Activated naive CD4-positive, alpha-beta T cell treated with anti-CD3 and anti-CD28 coated beads, Interleukin-2, amount 10 ng/mL, durations not matched to agents 7 days and 5 days (primary cell): Measurements from ENCODE around the gene ATP2B1.
"Not testable (repeated sequence)": the region's sequence is repeated elsewhere in the genome, so short reads cannot be mapped to it uniquely, and the experiment has no call there.

Experiments used
- CTCF ChIA-PET: fragments of 350-600 bp; sonication (Branson Sonifier 250); formaldehyde crosslinking; loops from one replicate; lab custom pipeline; 2021; ENCODE audit warnings: antibody characterized with exemption; lab: Charles Lee
- DNase-seq: peaks from one replicate; pipeline ENCODE4 v3.0.0-alpha.2; 2020
- H3K27ac Mint-ChIP-seq: one replicate; pipeline ENCODE4 v1.8.0; 2021; ENCODE audit warnings: mild to moderate bottlenecking, moderate library complexity, mixed read lengths
- H3K27me3 Mint-ChIP-seq: one replicate; pipeline ENCODE4 v1.8.0; 2021; ENCODE audit warnings: mild to moderate bottlenecking, mixed read lengths
- H3K36me3 Mint-ChIP-seq: one replicate; pipeline ENCODE4 v1.8.0; 2021; ENCODE audit warnings: mixed read lengths
- H3K4me1 Mint-ChIP-seq: one replicate; pipeline ENCODE4 v1.8.0; 2021; ENCODE audit warnings: mixed read lengths
- H3K4me3 Mint-ChIP-seq: one replicate; pipeline ENCODE4 v1.8.0; 2021; ENCODE audit warnings: mild to moderate bottlenecking, moderate library complexity, mixed read lengths
- H3K9me3 Mint-ChIP-seq: one replicate; pipeline ENCODE4 v1.8.0; 2021; ENCODE audit warnings: mixed read lengths

The ATP2B1 gene

DNA sequence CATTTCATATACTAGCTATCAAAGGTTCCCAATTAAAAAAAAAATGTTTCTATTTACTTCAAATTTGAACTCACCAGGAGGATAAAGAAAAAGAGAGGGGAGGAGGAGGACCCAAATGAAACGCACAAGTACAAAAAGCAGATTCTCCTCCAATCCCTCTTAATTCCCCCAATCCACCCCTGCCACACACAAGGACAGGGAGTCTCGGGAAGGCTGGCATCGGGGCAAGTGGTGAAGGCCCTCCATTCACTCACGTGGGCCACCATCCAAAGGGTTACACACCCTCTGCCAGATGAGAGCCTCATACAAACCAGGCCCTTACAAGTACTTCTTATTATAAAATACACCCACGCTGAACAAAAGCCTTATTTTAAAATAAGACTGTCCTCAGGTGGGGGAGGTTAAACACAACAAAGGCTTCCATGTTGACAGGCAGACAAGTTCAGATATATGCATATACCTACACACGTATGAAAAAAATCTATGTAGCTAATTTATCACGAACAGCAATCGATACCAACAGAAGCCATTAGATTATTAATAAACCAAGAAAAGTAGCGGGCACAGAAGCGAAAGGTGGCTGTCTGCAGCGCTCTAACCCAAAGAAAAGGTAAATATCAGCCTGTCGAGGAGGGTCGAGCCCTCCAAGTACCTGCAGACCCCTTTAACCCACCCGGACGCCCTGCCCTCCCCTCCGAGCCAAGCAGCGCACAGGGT, 1.5 kb downstream of the ATP2B1 start:
- Mint-ChIP-seq H3K36me3 (no peaks in the 10 kb centered on the region), H3K27me3 (peaks cover 19% of the 10 kb centered on the region), H3K9me3 (no peaks in the 10 kb centered on the region), H3K27ac (peak overlapping the region; percentile 87), H3K4me3 (peak overlapping the region; percentile 83), H3K4me1 (peaks cover 23% of the 10 kb centered on the region)
- CTCF ChIA-PET, result interaction anchor here (1.0 kb wide), 1 partner anchor 153 kb away, joined by 3 read pairs; no protein-coding TSS in a partner anchor
- no peak for DNase-seq

DNA sequence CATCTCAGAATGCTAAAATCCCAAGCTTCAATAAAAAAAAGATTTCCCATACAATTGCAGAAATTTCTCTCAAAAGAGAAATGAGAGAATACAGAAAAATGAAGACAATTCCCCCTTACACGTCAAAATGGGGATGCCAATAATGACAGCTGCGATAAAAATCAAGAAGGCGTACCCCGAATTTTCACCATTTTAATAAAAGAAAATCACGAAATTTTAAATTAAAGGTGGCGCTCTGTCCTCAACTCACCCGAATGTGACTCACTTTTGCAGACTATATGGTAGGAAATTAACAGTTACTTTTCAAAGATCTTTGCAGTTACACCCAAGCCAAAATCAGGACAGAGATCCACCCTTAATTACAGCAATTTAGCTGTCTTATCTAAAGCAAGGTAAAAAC, 2.1 kb downstream of the ATP2B1 start:
- Mint-ChIP-seq H3K9me3 (no peaks in the 10 kb centered on the region), H3K4me3 (peak overlapping the region; percentile 83), H3K4me1 (peaks cover 23% of the 10 kb centered on the region), H3K27ac (no peak overlapping the region), H3K27me3 (peaks cover 13% of the 10 kb centered on the region), H3K36me3 (no peaks in the 10 kb centered on the region)
- DNase-seq, result no peak
- CTCF ChIA-PET, result interaction anchor here (1.0 to 1.3 kb wide), 2 partner anchors 154 to 159 kb away, joined by 3 read pairs; no protein-coding TSS in a partner anchor

DNA sequence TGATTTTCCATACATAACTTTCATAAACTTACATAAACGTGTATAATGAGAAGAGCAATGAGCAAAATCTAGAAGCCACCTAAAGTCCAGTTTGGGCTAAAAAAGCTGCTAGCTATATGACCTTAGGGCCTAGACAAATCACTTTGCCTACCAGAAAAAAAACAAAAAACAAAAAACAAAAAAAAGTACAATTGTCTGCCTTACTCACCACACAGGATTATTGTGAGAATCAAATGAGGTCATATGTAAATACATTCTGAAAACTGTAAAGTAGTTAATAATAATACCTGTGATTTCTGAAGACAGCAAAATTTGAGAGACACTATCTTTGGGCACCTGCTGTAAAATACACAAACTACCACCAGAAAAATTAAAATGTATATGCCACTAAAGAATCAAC, 4.2 kb downstream of the ATP2B1 start:
- H3K27me3 Mint-ChIP-seq, result peaks cover 2% of the 10 kb centered on the region
- H3K36me3 Mint-ChIP-seq, result no peaks in the 10 kb centered on the region
- no peak overlapping the region for H3K27ac Mint-ChIP-seq
- H3K4me3 Mint-ChIP-seq, result no peak overlapping the region
- CTCF ChIA-PET, result interaction anchor here (0.6 kb wide), 1 partner anchor 685 kb away, joined by 3 read pairs; no protein-coding TSS in a partner anchor
- H3K9me3 Mint-ChIP-seq, result no peaks in the 10 kb centered on the region
- peaks cover 14% of the 10 kb centered on the region for H3K4me1 Mint-ChIP-seq
- no peak for DNase-seq

DNA sequence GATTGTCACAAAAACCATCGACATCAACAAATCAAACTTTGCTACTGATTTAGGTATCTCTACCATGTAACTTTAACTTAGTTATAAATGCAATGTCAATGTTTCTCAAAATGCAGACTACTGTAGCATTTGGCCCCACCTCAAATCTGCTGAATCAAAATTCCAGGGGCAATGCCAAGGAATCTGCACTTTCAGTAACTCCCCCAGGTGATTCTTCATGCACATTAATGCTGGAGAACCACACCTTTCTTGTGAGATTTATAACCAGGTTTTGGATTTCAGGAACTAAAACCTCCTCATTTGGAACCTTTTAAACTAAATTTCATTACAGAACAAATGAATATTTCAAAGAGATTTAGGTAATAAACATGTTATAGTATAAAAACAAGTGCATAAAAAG, 4.9 kb downstream of the ATP2B1 start:
- Mint-ChIP-seq H3K4me1 (peaks cover 14% of the 10 kb centered on the region), H3K27ac (no peak overlapping the region), H3K9me3 (no peaks in the 10 kb centered on the region), H3K4me3 (no peak overlapping the region), H3K27me3 (no peaks in the 10 kb centered on the region), H3K36me3 (no peaks in the 10 kb centered on the region)
- CTCF ChIA-PET, result no interaction called here
- no peak for DNase-seq

GRCh38 chr12:89702503-89702902, 6.1 kb downstream of the ATP2B1 start:
- DNase-seq, result no peak
- H3K4me3 Mint-ChIP-seq, result no peak overlapping the region
- no peak overlapping the region for H3K27ac Mint-ChIP-seq
- CTCF ChIA-PET, result no interaction called here
- peaks cover 11% of the 10 kb centered on the region for H3K4me1 Mint-ChIP-seq
- H3K27me3 Mint-ChIP-seq, result no peaks in the 10 kb centered on the region
- H3K9me3 Mint-ChIP-seq, result no peaks in the 10 kb centered on the region
- no peaks in the 10 kb centered on the region for H3K36me3 Mint-ChIP-seq

DNA sequence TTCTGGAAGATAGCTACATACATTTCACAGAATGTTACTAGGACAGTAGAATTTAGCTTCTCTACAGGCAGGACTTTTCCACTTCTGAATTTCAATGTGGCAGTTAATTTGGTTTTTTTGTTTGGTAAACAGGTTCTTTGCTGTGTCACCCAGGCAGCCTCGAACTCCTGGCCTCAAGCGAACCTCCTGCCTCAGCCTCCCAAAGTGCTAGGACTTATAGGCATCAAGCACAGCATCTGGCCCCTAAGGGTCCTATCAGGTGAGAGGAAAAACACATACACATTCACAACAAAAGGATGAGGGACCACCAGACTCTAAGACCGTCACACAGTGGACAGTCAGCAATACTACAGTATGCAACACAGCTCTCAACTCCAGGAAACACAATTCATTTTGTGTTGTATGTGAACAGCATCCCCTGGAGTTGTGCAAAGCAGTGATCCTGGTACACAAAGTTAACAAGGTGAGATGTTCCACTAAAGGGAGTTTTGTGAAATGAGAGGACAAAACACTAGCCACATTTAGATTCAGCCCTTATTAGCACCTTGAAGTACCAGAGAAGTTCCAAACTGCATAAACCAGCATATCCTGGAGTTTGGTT, 6.9 kb downstream of the ATP2B1 start:
- Mint-ChIP-seq H3K36me3 (no peaks in the 10 kb centered on the region), H3K4me1 (peaks cover 5% of the 10 kb centered on the region), H3K27me3 (no peaks in the 10 kb centered on the region), H3K27ac (no peak overlapping the region), H3K9me3 (no peaks in the 10 kb centered on the region), H3K4me3 (no peak overlapping the region)
- DNase-seq, result no peak
- CTCF ChIA-PET, result no interaction called here

DNA sequence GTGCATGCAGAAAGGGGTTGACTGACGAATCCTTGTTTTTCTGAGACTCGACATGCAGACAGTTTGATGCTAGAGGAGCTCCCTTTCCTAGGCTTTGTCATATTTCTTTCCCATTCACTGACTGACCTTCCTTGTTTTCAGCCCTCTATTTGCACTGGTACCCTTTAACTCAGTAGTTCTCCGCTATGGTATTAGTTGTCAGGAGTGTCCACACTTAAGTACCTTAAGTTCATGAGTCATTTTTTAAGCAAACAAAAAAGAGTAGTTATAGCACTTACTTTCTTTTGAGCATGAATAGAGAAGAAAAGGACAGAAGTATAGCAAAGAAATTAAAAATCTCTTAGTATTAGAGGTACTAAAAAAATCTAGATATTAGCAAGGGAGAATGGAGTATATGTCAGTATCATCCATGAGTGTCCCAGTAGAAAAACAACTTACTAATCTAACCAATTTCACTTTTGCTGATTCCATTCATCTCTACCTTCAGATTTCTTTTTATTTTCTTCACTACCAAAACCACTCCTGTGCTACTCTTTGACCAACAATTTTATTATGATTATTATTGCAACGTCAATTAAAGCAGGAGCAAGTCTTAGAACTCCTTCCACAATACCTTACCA, 8.3 kb downstream of the ATP2B1 start:
- Mint-ChIP-seq H3K4me3 (no peak overlapping the region), H3K27ac (no peak overlapping the region), H3K4me1 (no peaks in the 10 kb centered on the region), H3K9me3 (no peaks in the 10 kb centered on the region), H3K27me3 (no peaks in the 10 kb centered on the region), H3K36me3 (no peaks in the 10 kb centered on the region)
- CTCF ChIA-PET, result no interaction called here
- DNase-seq, result no peak

DNA sequence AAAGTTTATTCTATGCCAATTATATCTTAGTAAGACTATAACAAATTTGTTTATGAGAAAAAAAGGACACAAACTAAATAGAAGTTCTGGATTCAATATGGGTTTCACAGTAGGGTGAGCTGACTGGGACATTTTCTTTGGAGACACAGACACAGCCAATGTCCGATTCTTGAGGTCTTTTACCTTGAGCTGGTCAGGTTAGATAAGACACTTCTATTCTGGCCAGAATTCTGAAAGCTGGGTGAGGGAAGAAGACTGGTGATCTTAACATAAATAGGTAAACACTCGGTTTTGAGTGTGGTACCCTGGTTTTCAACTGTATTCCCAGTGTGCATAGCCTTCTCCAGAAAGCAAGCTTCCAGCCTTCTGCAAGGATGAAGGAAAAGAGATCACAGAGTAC, 10.0 kb downstream of the ATP2B1 start:
- Mint-ChIP-seq H3K4me3 (no peak overlapping the region), H3K4me1 (no peaks in the 10 kb centered on the region), H3K36me3 (peaks cover 2% of the 10 kb centered on the region), H3K27ac (no peak overlapping the region), H3K27me3 (no peaks in the 10 kb centered on the region), H3K9me3 (no peaks in the 10 kb centered on the region)
- CTCF ChIA-PET, result no interaction called here
- no peak for DNase-seq

- H3K9me3 Mint-ChIP-seq, H3K27ac Mint-ChIP-seq, H3K4me1 Mint-ChIP-seq, DNase-seq, H3K4me3 Mint-ChIP-seq, H3K27me3 Mint-ChIP-seq, H3K36me3 Mint-ChIP-seq: not testable (repeated sequence)
- CTCF ChIA-PET, result interaction anchor here (0.6 kb wide), 1 partner anchor 396 kb away, joined by 4 read pairs; no protein-coding TSS in a partner anchor
Measured at GRCh38 chr12:89697728-89698127, 10.9 kb downstream of the ATP2B1 start.

GRCh38 chr12:89697296-89697695, 11.3 kb downstream of the ATP2B1 start:
- Mint-ChIP-seq H3K36me3 (peaks cover 2% of the 10 kb centered on the region), H3K9me3 (no peaks in the 10 kb centered on the region), H3K4me1 (no peaks in the 10 kb centered on the region), H3K27me3 (no peaks in the 10 kb centered on the region), H3K4me3 (no peak overlapping the region), H3K27ac (no peak overlapping the region)
- CTCF ChIA-PET, result interaction anchor here (0.6 kb wide), 1 partner anchor 395 kb away, joined by 4 read pairs; no protein-coding TSS in a partner anchor
- no peak for DNase-seq

DNA sequence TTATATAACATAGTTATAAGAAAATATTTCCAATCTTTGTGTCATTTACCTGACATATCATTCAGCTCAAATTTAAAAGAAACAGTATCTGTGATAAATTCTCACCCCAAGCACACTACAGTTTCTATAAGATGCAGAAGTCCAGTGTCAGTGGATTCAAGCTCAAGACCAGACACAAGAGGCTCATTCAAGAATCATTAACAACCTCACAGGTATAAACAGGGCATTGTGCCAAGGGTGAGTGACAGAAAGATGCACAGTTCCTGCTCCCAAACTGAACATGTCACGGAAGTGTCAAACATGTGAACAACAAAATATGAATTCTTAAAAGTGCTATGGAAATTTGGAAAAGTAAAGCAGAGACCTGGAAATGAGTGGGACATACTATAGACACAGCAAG, 12.8 kb downstream of the ATP2B1 start:
- H3K36me3 Mint-ChIP-seq, result peaks cover 2% of the 10 kb centered on the region
- DNase-seq, result no peak
- no peak overlapping the region for H3K4me3 Mint-ChIP-seq
- H3K27ac Mint-ChIP-seq, result no peak overlapping the region
- no peaks in the 10 kb centered on the region for H3K27me3 Mint-ChIP-seq
- no peaks in the 10 kb centered on the region for H3K4me1 Mint-ChIP-seq
- CTCF ChIA-PET, result no interaction called here
- no peaks in the 10 kb centered on the region for H3K9me3 Mint-ChIP-seq

GRCh38 chr12:89695100-89695499, 13.5 kb downstream of the ATP2B1 start:
- Mint-ChIP-seq H3K4me1 (no peaks in the 10 kb centered on the region), H3K27me3 (no peaks in the 10 kb centered on the region), H3K9me3 (no peaks in the 10 kb centered on the region), H3K36me3 (peaks cover 2% of the 10 kb centered on the region), H3K4me3 (no peak overlapping the region), H3K27ac (no peak overlapping the region)
- CTCF ChIA-PET, result no interaction called here
- DNase-seq, result no peak

GRCh38 chr12:89694542-89694941, 14.1 kb downstream of the ATP2B1 start:
- no peak overlapping the region for H3K4me3 Mint-ChIP-seq
- H3K27ac Mint-ChIP-seq, result no peak overlapping the region
- H3K27me3 Mint-ChIP-seq, result no peaks in the 10 kb centered on the region
- H3K4me1 Mint-ChIP-seq, result no peaks in the 10 kb centered on the region
- CTCF ChIA-PET, result no interaction called here
- no peaks in the 10 kb centered on the region for H3K9me3 Mint-ChIP-seq
- H3K36me3 Mint-ChIP-seq, result peaks cover 2% of the 10 kb centered on the region
- DNase-seq, result no peak

DNA sequence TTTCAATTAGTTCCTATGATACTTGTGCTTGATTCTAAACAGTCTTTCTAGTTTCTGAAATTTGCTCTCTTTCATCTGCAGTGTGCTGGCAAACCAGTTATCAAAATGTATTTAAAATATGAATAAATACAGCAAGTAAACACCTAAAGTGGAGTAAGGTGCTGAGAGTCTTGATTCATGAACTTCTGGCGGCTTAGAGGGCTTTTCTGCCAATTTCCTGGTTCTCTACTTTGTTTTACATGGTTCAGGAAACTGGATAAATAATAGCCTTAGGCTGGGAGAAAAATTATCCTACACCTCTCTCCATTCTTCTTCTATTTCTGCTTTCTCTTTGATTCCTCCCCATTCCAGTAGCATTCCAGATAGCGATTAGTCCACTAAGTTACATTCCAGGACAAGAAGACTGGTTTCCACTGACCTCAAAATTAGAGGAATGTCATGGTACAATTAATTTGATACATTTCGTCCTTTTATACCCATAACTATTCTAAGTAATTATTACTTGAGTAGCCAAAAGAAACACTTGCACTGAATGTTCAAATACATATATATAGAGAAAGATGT, 14.9 kb downstream of the ATP2B1 start:
- DNase-seq, result no peak
- no peak overlapping the region for H3K4me3 Mint-ChIP-seq
- H3K36me3 Mint-ChIP-seq, result peaks cover 2% of the 10 kb centered on the region
- H3K9me3 Mint-ChIP-seq, result no peaks in the 10 kb centered on the region
- H3K4me1 Mint-ChIP-seq, result no peaks in the 10 kb centered on the region
- no peaks in the 10 kb centered on the region for H3K27me3 Mint-ChIP-seq
- CTCF ChIA-PET, result interaction anchor here (1.1 kb wide), 1 partner anchor 284 kb away, joined by 3 read pairs; no protein-coding TSS in a partner anchor
- no peak overlapping the region for H3K27ac Mint-ChIP-seq
